ENCODE results near the gene ANKRD39. TPM values are rescaled to one million over a fixed set of nuclear protein-coding genes. Genes with fewer than 3 reads are reported as not detected.

The ANKRD39 gene
- total and polyA plus RNA-seq, 9 of the 15 experiments (the other 6 are each of a cell fraction or from before 2014, with no cell fraction given), result 8.2 to 33.1 (median 23.8) TPM

DNA sequence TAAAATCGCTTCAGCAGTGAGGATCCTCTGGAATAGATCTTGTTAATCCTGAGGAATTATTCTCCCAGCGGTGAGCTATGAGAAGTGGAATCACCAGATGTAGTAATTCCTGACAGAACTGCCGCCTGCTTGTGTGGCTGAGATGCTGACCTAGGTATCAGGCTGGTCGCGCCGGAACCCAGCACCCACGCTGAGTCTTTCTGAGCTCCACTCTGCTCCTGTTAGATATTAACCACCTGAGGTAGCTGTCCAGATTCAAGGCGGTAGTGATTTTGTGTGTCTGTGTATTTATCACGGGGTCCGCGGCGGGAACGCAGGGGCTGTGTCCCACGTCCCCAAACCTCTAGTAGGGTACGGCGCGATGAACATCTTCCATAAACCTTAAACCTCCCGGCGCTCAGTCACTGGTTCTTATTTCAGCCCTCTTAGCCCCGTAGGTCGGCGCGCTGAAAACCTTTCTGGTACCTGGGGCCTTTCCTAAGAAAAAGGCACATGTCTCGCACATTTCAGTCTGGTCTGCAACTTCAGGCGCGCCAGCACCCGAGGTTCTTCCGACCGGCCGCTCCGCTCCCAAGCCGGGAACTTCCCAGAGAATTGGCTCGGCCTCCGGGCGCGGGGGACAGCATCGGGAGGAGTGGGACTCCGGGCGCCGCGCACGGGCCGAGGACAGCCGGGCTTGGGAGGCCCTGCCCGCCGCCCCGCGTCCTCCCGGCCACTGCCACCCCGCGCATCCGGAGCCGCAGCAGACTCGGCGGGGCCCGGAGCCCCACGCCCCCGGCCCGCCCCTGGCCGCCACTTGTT, 42.3 kb downstream of the ANKRD39 start (continued):
- TF ChIP-seq MAX (CRISPR knock-in tag; IDR thresholded peaks at IDR 0.05) (0 out of 2 replicates have a peak, but pooled peaks have one; percentile 26), MBD2 (IDR thresholded peaks at IDR 0.05; ENCODE audit: borderline replicate concordance, low read depth) (no peak), SIRT6 (IDR thresholded peaks at IDR 0.05; ENCODE audit: low read depth, low read length) (no peak), TFAP4 (CRISPR knock-in tag; IDR thresholded peaks at IDR 0.05; ENCODE audit: borderline replicate concordance) (peak; percentile 42; the same call in 1 of the 2 replicates), NCOR1 (IDR thresholded peaks at IDR 0.05) (no peak), YBX1 (IDR thresholded peaks at IDR 0.05) (no peak), KDM2B (CRISPR knock-in tag; IDR thresholded peaks at IDR 0.05) (no peak), NR2F6 (CRISPR knock-in tag; IDR thresholded peaks at IDR 0.05) (no peak), TEAD2 (tag; IDR thresholded peaks at IDR 0.05) (no peak), LARP7 (IDR thresholded peaks at IDR 0.05) (no peak), ZNF511 (CRISPR knock-in tag; IDR thresholded peaks at IDR 0.05) (0 out of 2 replicates have a peak, but pooled peaks have one; percentile 11), CCNT2 (IDR thresholded peaks at IDR 0.05; ENCODE audit: borderline replicate concordance, extremely low read depth, insufficient read length, low read depth, low read length) (peak; percentile 12), KDM1A (IDR thresholded peaks at IDR 0.05) (peak; percentile 70 to 78), HMGXB4 (CRISPR knock-in tag; IDR thresholded peaks at IDR 0.05) (peak; percentile 8; the same call in 1 of the 2 replicates), FOS (IDR thresholded peaks at IDR 0.05; ENCODE audit: extremely low read depth, insufficient read length) (no peak)
- TF ChIP-seq, protein P1, sequence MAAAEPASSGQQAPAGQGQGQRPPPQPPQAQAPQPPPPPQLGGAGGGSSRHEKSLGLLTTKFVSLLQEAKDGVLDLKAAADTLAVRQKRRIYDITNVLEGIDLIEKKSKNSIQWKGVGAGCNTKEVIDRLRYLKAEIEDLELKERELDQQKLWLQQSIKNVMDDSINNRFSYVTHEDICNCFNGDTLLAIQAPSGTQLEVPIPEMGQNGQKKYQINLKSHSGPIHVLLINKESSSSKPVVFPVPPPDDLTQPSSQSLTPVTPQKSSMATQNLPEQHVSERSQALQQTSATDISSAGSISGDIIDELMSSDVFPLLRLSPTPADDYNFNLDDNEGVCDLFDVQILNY (CRISPR knock-in tag; IDR thresholded peaks at IDR 0.05), result no peak
- TF ChIP-seq, protein P2, sequence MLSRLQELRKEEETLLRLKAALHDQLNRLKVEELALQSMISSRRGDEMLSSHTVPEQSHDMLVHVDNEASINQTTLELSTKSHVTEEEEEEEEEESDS (CRISPR knock-in tag; IDR thresholded peaks at IDR 0.05), result no peak

All from K562 (cell line).